Hypothalamus (tissue), 51 donors: ENCODE measurements around the gene DAAM1.

ENCODE experiments used
- DNase-seq, 51 donors: peaks; one replicate each; lab custom pipeline; 2025; lab: John Stamatoyannopoulos, UW

DAAM1 gene

GRCh38 chr14:59281609-59282377 lies 93.3 kb downstream of the DAAM1 start:
- no peak for DNase-seq

DNA sequence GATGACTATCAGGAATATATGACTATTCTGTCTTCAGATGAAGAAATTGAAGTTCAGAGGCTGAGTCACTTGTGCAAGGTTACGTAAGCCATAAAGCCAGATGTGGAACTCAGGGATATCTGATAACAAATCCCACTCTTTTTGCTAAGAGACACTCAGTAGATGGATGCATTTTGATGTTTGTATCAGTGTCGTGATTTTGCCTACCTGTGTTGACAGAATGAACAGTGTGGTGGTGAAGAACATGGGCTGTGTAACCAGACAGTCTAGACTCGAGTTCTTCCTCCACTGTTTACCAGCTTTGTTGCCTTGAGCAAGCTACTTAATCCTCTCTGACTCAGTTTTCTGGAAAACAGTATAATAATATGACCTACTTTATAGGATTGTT lies 93.9 kb downstream of the DAAM1 start:
- no peak for DNase-seq

GRCh38 chr14:59283361-59283760 lies 94.9 kb downstream of the DAAM1 start:
- DNase-seq = no peak

DNA sequence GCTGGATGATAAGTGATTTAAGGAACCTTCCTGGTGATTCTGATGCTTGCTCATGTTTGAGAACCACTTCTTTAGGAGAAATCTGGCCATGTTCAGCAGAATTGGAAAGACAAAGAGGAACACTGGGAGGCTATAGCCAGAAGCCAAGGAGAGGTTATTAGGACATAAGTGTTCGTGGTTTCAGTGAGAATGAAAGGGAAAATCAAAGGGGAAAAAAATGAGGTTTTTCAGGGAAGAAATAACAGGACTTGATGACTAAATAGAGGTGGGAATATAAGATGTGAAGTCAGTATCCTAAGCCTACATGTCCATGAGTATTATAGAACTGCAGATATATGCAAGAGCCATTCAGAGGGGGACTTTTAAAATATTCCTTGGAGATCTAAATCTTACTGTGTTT lies 95.6 kb downstream of the DAAM1 start:
- DNase-seq = no peak

DNA sequence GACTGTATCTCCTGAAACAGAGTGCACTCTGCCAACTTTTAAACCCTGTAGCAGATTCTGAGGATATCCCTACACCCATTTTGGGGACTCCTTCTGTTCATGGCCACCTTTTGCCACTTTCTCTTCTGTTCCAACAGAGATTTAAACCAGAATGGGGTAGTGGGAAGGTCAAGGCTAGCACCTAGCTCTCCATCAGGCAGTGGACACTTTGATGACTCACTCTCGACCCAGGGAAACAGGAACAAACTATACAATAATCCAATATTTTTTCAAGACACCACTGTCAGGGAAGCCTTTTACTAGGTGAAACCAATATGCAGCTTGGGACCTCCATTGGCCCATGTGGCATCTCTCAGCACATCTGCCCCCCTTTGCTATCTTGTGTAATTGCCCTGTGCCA lies 103.6 kb downstream of the DAAM1 start:
- no peak for DNase-seq

DNA sequence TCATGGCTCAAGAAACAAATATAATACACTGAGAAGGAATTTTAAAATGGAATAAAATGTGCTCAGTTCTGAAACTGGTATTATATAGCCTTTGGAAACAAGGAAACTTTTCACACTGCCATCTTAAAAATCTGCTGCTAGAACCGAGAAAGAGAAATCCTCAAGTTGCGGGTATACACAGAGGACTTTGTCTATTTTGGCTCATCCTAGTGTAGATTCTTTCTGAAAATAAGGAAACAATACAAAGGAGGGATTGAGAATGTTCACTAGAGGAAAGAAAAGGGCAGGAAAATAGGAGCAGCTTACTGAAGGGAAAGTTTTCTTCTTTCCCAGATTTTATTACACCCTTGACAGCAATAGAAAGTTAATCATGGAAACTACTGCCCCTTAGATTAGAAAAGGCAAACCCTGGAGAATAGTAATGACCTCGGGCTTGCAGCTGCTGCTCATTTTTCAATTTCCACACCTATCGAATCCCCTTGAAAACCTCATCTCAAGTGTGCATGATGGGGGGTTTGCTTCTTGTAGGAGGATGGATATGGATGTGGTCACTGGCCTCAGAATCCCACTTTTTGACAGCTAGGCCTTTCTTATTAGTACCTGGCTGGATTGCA lies 104.6 kb downstream of the DAAM1 start:
- DNase-seq = no peak

DNA sequence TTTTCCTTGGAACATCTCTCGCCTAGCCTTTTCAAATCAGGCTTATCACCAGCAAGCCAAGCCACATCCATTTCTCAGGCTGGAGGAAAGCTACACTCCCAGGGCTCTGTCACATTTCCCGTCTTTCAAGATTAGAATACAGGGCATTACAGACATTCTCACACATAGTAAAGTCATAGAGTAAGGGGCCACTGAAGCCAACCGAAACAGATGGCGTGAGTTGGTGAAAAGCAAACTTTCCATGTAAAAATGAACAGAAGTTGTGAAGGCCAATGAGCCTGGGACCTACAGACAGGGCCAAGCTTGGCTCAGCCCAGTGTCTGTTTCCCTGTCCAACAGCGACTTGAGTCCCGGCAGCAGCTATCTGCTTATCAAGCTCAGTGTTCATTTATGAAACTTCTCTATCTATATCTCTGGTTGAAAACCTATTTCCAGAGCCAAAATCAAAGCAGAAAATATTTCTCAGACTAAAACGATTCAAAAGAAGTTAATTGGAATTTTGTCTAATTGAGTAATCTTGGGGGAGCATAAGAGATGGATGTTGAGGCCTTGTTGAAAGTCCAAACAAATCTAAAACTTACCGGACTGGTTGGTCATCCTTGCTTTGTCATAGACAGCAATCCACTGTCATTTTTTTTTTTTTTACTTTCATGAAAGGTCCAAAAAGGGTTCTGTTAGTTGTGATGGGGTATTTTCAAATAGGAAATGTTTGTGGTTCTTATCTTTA lies 105.6 kb downstream of the DAAM1 start:
- DNase-seq = no peak

DNA sequence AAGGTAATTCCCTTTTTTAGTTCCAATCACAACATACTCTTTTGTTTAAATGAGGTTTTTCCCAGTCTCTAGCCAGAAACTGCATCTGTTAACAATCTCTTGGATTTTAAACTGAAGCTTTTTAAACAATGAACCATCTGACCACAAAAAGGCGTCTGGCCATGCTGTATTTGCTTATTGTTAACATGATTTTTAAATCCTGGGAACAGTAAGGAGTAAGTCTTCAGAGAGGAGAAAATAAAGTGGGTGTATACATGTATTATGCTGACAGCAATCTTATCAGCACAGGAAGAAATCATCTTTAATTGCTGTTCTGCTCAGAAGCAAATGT lies 106.2 kb downstream of the DAAM1 start:
- DNase-seq = no peak

GRCh38 chr14:59295951-59296350 lies 107.5 kb downstream of the DAAM1 start:
- DNase-seq = no peak

DNA sequence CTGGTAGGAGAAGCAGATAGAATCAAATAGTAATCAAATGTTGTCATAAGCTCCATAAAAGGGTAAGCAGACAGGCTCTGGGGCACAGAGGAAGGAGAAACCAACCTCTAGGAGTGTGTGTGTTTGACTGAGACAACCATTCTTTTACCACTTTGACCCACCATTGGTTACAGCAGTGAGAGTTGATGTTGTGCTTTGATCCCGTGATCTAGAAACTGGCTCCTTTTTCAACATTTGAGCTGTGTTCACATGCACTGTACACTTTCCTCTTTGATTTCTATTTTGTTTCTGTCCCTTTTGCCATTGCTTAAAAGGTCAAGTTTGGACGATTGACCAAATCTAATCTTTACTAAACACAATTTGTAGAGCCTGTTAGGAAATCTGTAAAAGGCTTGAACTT lies 108.0 kb downstream of the DAAM1 start:
- no peak for DNase-seq

DNA sequence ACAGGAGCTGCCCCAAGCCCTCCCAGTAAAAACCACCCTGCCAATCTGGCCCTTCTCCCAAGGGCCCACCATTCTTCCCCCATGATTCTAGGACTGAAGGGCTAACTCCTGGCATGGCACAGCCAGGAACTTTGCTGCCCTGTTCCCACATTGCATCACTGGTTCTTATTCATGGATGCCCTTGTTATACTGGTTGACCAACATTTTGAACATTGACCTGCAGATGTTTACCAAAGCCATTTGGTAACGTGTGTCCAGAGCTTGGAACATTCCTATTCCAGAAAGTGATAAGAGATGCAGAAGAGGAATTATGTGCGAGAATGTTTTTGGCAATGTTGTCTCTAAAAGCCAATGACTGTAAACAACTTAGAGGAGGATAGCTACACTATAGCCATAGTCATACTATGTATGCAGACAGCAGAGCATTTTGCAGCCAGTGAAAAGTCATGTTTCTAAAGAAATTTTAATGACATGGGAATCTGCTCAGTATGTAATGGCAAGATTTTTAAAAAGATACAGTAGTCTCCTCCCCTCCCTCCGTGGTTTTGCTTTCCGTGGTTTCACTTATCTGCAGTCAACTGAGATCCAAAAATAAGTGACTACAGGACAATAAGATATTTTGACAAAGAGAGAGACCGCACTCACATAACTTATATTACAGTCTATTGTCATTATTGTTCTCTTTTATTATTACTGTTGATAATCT lies 108.8 kb downstream of the DAAM1 start:
- no peak for DNase-seq

DNA sequence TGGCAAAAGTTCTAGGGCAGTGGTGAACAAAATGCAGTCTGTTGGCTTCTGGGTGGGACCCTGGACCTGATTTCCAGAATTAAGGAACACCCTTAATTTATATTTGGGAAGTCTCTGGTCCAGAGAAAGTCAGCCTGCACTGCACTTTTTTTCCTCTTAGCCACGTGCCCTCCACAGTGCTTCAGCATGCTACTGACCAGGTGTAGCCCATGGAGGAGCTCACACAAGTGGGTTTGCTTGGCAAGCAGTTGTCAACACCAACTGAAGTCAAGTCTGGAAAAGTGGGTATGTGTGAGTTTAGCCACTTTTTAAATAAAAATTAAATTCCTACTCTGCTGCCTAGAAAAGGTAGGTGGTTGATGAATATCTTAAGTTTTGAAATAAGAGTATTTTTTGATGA lies 111.3 kb downstream of the DAAM1 start:
- DNase-seq = no peak

- DNase-seq = peak in 2 of 51 donors; percentile 3 to 4
Measured at GRCh38 chr14:59301354-59301753, 112.9 kb downstream of the DAAM1 start.

DNA sequence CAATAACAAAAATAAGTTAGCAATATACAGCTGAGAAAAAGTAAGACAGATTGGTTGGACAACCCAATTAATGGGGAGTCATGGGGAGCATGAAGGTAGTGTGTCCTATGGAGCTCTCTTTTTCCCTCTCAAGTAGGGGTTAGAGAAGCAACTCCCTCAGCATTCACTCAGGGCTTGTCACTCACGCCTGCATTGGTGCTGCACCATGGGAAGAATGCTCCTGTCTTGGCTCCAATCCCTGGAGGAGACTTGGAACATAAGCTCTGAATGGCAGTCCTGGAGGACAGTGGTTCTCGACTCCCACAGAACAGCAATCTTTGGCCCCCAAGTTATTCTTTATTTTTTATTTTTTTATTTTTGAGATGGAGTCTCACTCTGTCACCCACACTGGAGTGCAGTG lies 113.8 kb downstream of the DAAM1 start:
- no peak for DNase-seq

DNA sequence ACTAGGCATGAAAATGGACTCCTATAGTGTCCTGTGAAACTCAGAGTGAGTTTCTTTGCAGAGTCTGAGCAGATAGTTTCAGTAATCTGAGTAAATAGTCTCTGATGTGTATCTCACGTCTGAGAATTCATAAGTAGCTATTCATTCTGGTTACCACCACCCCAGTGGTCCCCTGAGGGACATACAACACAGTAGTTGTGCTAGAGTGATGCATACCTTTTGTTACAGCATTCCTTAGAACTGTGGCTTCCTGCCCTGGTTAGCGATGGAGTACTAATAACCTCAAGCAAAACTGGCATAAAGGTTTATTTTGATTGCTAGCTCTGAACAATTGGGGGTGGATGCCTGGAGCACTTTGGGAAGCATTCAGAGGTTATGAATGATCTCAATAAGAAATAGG lies 114.7 kb downstream of the DAAM1 start:
- no peak for DNase-seq

GRCh38 chr14:59305231-59305630 lies 116.8 kb downstream of the DAAM1 start:
- DNase-seq = no peak

- no peak for DNase-seq
Measured at GRCh38 chr14:59305836-59306555, 117.5 kb downstream of the DAAM1 start.

DNA sequence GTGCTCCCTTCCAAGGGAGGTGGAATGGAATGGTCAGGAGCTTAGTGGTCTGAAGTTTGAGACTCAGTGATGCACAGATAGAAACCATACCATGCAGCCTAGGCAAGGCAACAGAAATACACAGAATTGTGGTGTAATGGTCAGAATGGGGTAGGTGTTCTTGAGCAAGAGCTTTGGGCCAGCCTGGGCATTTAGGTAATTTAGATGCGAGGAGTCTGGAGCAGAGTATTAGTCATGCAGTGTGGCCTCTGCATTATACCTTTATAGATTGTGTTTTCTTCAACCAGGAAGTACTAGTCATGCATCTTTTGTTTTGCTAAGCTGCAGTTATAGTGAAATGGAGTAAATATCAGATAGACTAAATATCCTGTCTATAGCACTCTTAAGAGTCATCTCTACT lies 118.3 kb downstream of the DAAM1 start:
- DNase-seq = no peak

DNA sequence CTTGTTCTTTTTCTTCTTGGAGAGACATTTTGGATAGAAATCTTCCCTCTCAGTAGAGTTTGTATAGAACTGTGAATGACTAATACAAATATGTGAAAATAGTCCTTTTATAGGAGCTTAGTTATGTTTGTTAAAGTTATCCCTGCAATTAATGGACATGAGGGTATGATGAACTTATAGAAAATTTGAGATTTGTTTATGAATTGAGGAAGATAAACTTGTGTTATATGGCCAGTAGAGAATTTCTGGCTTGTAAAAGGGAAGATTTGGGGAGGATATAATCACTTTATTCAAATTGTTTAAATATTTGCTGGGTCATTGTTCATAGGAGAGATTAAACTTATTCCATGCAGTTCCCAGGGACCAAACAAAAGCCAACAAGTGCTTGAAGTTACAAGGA lies 119.6 kb downstream of the DAAM1 start:
- no peak for DNase-seq

DNA sequence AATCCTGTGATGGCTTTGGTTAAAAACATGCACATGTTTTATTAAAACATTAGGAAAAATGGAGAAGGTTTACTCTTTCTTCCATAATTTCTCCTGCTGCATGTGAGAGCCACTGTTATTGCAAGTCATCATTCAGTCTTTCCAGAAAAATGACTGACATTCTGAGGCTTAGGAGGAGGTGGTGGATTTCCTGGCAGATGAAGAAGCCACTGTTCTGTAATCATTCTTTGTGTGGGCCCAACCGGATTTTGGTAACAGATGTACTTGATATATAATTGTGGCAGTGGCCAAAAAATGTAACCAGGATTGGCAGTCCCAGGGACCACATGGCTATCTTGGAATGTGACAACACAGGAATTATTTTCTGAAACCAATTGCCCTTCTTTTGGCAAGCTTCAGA lies 120.2 kb downstream of the DAAM1 start:
- DNase-seq = no peak
